GM12878 (cell line): Measurements from ENCODE around the gene CDR2L.
A peak's percentile ranks its signal among the peaks of the same experiment; 100 is the strongest.

Experiments
- BCL11A ChIP-seq: IDR thresholded peaks from 2 replicates; pipeline ENCODE4 v1.6.1; 2011; ENCODE audit warnings: low read depth, low read length
- BHLHE40 ChIP-seq, 2 experiments: fragments of 450-650 bp in 1 of 2; IDR thresholded peaks; 2 replicates each; pipeline ENCODE4 v1.6.1; 2011 to 2017; ENCODE audit warnings: low read depth in 2 of 2, borderline replicate concordance in 1 of 2, improper control_type of control experiment in 1 of 2, low read length in 1 of 2, mild to moderate bottlenecking in 1 of 2
- CHD2 ChIP-seq: IDR thresholded peaks from 2 replicates; pipeline ENCODE4 v1.6.1; 2011; ENCODE audit warnings: low read depth, low read length, improper control_type of control experiment, borderline replicate concordance
- CREB1 ChIP-seq: IDR thresholded peaks from 2 replicates; pipeline ENCODE4 v1.6.1; 2012; ENCODE audit warnings: low read depth, mild to moderate bottlenecking, inconsistent platforms
- EZH2 ChIP-seq: IDR thresholded peaks from 2 replicates; pipeline ENCODE4 v1.6.1; 2012; ENCODE audit warnings: low read depth, mild to moderate bottlenecking, control low read depth, inconsistent platforms, low read length, borderline replicate concordance; ENCODE audit not compliant: control insufficient read depth
- MYB ChIP-seq: fragments of 150-350 bp; IDR thresholded peaks from 2 replicates; pipeline ENCODE4 v1.6.1; 2014; ENCODE audit warnings: mild to moderate bottlenecking, low read depth, low read length, borderline replicate concordance
- MYC ChIP-seq: IDR thresholded peaks from 2 replicates; pipeline ENCODE4 v1.6.1; 2011; ENCODE audit warnings: mild to moderate bottlenecking, low read length, moderate library complexity, inconsistent platforms; ENCODE audit not compliant: insufficient read depth, insufficient replicate concordance, insufficient read length, severe bottlenecking
- POLR2A ChIP-seq: IDR thresholded peaks from 2 replicates; pipeline ENCODE4 v1.6.1; 2011; ENCODE audit warnings: low read depth, mild to moderate bottlenecking, low read length
- SRF ChIP-seq, 2 experiments: IDR thresholded peaks; 2 replicates each; pipeline ENCODE4 v1.6.1; 2011; ENCODE audit warnings: low read depth in 2 of 2, low read length in 2 of 2, mild to moderate bottlenecking in 1 of 2, moderate library complexity in 1 of 2
- YY1 ChIP-seq: IDR thresholded peaks from 2 replicates; pipeline ENCODE4 v1.6.1; 2011; ENCODE audit warnings: low read depth, mild to moderate bottlenecking, low read length
- TF ChIP-seq, protein P1 (sequence below), 3 experiments: IDR thresholded peaks in 2 of 3; conservative IDR thresholded peaks in 1 of 3; 2 replicates each; pipeline ENCODE4 v1.5.1; 2011; ENCODE audit warnings: low read depth in 3 of 3, low read length in 3 of 3, mild to moderate bottlenecking in 3 of 3, control low read depth in 2 of 3, moderate library complexity in 2 of 3, inconsistent platforms in 1 of 3, mixed read lengths in 1 of 3; ENCODE audit not compliant: control insufficient read depth in 2 of 3, insufficient read depth in 1 of 3; ENCODE audit errors: extremely low read depth in 1 of 3
- TF ChIP-seq, protein P2 (sequence below): IDR thresholded peaks from 2 replicates; pipeline ENCODE4 v1.6.1; 2012; ENCODE audit warnings: mild to moderate bottlenecking, low read depth, low read length
- TF ChIP-seq, protein P3 (sequence below): fragments of 450-650 bp; IDR thresholded peaks from 2 replicates; pipeline ENCODE4 v1.6.1; 2018; ENCODE audit warnings: borderline replicate concordance, mild to moderate bottlenecking; ENCODE audit not compliant: partially characterized antibody

DNA sequence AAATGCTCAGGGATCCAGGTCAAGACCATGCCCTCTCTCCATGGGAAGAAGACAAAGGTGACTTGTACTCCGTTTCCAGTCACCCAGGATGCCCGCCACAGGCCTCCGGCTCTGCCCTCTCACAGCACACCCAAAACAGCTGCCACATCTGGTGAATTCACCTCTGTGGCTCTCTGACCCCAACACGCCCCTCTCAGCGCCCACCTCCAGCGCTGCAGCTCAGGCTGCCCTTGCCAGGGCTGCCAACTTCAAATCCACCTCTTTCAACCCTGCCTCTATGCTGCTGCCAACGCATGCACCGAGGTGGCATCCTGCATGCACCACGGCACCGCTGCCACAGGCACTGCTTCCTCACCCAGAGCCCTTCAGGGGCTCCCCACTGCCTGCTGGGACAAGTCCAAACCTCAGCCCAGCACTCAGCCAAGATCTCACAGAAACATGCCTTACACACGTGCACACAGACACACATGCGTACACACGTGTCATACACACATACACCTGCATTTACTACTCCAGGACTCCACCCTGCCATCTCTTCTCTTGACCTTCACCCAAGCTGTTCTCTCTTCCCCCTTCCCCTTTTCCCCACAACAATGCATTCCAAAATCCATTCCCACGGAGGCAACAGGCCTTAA is 22.3 kb upstream of the CDR2L start:
- TF ChIP-seq EZH2, result no peak
- TF ChIP-seq, protein P1, sequence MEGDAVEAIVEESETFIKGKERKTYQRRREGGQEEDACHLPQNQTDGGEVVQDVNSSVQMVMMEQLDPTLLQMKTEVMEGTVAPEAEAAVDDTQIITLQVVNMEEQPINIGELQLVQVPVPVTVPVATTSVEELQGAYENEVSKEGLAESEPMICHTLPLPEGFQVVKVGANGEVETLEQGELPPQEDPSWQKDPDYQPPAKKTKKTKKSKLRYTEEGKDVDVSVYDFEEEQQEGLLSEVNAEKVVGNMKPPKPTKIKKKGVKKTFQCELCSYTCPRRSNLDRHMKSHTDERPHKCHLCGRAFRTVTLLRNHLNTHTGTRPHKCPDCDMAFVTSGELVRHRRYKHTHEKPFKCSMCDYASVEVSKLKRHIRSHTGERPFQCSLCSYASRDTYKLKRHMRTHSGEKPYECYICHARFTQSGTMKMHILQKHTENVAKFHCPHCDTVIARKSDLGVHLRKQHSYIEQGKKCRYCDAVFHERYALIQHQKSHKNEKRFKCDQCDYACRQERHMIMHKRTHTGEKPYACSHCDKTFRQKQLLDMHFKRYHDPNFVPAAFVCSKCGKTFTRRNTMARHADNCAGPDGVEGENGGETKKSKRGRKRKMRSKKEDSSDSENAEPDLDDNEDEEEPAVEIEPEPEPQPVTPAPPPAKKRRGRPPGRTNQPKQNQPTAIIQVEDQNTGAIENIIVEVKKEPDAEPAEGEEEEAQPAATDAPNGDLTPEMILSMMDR (IDR thresholded peaks at IDR 0.05 in 2 of 3, conservative IDR thresholded peaks at IDR 0.05 in 1 of 3; ENCODE audit: control insufficient read depth in 2 of 3, extremely low read depth in 1 of 3, insufficient read depth in 1 of 3, low read depth in 3 of 3, low read length in 3 of 3), result no peak
- TF ChIP-seq CHD2, result no peak
- TF ChIP-seq, protein P2, sequence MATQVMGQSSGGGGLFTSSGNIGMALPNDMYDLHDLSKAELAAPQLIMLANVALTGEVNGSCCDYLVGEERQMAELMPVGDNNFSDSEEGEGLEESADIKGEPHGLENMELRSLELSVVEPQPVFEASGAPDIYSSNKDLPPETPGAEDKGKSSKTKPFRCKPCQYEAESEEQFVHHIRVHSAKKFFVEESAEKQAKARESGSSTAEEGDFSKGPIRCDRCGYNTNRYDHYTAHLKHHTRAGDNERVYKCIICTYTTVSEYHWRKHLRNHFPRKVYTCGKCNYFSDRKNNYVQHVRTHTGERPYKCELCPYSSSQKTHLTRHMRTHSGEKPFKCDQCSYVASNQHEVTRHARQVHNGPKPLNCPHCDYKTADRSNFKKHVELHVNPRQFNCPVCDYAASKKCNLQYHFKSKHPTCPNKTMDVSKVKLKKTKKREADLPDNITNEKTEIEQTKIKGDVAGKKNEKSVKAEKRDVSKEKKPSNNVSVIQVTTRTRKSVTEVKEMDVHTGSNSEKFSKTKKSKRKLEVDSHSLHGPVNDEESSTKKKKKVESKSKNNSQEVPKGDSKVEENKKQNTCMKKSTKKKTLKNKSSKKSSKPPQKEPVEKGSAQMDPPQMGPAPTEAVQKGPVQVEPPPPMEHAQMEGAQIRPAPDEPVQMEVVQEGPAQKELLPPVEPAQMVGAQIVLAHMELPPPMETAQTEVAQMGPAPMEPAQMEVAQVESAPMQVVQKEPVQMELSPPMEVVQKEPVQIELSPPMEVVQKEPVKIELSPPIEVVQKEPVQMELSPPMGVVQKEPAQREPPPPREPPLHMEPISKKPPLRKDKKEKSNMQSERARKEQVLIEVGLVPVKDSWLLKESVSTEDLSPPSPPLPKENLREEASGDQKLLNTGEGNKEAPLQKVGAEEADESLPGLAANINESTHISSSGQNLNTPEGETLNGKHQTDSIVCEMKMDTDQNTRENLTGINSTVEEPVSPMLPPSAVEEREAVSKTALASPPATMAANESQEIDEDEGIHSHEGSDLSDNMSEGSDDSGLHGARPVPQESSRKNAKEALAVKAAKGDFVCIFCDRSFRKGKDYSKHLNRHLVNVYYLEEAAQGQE, result no peak
- no peak for TF ChIP-seq MYC
- TF ChIP-seq BCL11A, result no peak
- no peak for TF ChIP-seq SRF (IDR thresholded peaks at IDR 0.05; ENCODE audit: low read depth in 2 of 2, low read length in 2 of 2)
- TF ChIP-seq YY1, result no peak
- TF ChIP-seq, protein P3, sequence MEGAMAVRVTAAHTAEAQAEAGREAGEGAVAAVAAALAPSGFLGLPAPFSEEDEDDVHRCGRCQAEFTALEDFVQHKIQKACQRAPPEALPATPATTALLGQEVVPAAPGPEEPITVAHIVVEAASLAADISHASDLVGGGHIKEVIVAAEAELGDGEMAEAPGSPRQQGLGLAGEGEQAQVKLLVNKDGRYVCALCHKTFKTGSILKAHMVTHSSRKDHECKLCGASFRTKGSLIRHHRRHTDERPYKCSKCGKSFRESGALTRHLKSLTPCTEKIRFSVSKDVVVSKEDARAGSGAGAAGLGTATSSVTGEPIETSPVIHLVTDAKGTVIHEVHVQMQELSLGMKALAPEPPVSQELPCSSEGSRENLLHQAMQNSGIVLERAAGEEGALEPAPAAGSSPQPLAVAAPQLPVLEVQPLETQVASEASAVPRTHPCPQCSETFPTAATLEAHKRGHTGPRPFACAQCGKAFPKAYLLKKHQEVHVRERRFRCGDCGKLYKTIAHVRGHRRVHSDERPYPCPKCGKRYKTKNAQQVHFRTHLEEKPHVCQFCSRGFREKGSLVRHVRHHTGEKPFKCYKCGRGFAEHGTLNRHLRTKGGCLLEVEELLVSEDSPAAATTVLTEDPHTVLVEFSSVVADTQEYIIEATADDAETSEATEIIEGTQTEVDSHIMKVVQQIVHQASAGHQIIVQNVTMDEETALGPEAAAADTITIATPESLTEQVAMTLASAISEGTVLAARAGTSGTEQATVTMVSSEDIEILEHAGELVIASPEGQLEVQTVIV, result no peak
- no peak for TF ChIP-seq MYB
- peak in 1 of 2 experiments; percentile 18; a peak in 1 of 4 replicates for TF ChIP-seq BHLHE40 (IDR thresholded peaks at IDR 0.05; ENCODE audit: borderline replicate concordance in 1 of 2, low read depth in 2 of 2, low read length in 1 of 2)
- TF ChIP-seq CREB1, result no peak
- no peak for TF ChIP-seq POLR2A
